Esophagus squamous epithelium (tissue), 4 donors: ENCODE results near the gene RIN2.

ENCODE experiments used
- POLR2A ChIP-seq, 4 donors: fragments of 450-650 bp; IDR thresholded peaks; one replicate each; pipeline ENCODE4 v1.6.1; 2017; ENCODE audit warnings: antibody characterized with exemption in 4 of 4, mild to moderate bottlenecking in 4 of 4, moderate library complexity in 3 of 4
- TF ChIP-seq, protein P1 (sequence below), 6 experiments: fragments of 450-650 bp in 4 of 6; fragments of 200-600 bp in 2 of 6; sonication (generic) in 2 of 6; IDR thresholded peaks; one replicate each; pipeline ENCODE4 v1.5.1; 2016 to 2019; ENCODE audit warnings: antibody characterized with exemption in 6 of 6, mild to moderate bottlenecking in 4 of 6, moderate library complexity in 4 of 6

DNA sequence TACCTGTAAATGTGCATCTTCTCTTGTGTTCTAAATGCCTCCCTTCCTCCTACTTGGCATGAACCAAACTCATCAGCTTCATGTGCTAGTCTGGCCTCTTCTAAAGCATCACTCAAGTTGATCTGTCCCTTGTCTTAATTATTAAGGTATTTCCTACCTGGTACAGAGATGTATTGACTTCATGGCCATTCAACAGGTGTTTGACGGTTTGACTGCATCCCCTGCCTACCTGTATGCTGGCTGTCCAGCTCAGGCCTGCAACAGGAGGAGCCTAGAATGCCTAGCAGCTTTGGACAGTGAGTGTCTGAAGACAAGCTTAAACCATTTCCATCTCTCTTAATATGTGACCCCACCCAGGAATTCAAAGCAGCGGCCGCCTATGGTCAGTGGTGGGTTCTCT, 24.6 kb downstream of the RIN2 start:
- TF ChIP-seq, protein P1, sequence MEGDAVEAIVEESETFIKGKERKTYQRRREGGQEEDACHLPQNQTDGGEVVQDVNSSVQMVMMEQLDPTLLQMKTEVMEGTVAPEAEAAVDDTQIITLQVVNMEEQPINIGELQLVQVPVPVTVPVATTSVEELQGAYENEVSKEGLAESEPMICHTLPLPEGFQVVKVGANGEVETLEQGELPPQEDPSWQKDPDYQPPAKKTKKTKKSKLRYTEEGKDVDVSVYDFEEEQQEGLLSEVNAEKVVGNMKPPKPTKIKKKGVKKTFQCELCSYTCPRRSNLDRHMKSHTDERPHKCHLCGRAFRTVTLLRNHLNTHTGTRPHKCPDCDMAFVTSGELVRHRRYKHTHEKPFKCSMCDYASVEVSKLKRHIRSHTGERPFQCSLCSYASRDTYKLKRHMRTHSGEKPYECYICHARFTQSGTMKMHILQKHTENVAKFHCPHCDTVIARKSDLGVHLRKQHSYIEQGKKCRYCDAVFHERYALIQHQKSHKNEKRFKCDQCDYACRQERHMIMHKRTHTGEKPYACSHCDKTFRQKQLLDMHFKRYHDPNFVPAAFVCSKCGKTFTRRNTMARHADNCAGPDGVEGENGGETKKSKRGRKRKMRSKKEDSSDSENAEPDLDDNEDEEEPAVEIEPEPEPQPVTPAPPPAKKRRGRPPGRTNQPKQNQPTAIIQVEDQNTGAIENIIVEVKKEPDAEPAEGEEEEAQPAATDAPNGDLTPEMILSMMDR (IDR thresholded peaks at IDR 0.05): no peak
- no peak for TF ChIP-seq POLR2A (IDR thresholded peaks at IDR 0.05)
